SH-SY5Y (cell line): ENCODE measurements around the gene EYA2.

ENCODE experiments used
- GATA2 ChIP-seq: IDR thresholded peaks from 2 replicates; pipeline ENCODE4 v1.6.1; 2011; ENCODE audit warnings: mild to moderate bottlenecking, low read depth, low read length
- GATA3 ChIP-seq: IDR thresholded peaks from 2 replicates; pipeline ENCODE4 v1.6.1; 2011; ENCODE audit warnings: low read depth, mild to moderate bottlenecking, low read length, moderate library complexity

DNA sequence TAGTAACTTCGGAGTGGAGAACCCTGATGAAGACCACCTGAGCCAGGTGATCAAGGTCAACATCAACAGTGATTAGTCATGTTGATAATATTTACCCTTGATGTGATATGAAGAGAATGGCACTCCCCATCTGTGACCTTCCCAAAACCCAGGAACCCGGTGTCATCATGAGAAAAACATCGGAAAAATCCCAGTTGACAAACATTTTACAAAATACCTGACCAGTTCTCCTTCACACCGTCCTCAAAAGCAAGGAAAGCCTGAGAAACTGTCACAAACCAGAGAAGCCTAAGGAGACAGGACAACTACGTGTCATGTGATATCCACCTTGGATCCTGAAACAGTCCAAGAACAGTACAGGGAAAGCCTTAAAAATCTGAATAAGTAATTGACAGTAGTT lies 264.5 kb downstream of the EYA2 start:
- no peak for TF ChIP-seq GATA3
- no peak for TF ChIP-seq GATA2
